GM21825 (cell line): ENCODE data around the gene CIZ1.
A peak's percentile ranks its signal among the peaks of the same experiment; 100 is the strongest.
"Not testable (repeated sequence)": the region's sequence is repeated elsewhere in the genome, so short reads cannot be mapped to it uniquely, and the experiment has no call there.

ENCODE experiments used
- ATAC-seq: cut with Tn5 transposase; IDR thresholded peaks from one replicate; pipeline ENCODE4 v1.9.1; 2021; ENCODE audit warnings: mild to moderate bottlenecking, moderate library complexity; ENCODE audit not compliant: unreplicated experiment

CIZ1 gene

GRCh38 chr9:128192601-128193371, 1.4 kb upstream of the CIZ1 start:
- ATAC-seq = peak; percentile 51

DNA sequence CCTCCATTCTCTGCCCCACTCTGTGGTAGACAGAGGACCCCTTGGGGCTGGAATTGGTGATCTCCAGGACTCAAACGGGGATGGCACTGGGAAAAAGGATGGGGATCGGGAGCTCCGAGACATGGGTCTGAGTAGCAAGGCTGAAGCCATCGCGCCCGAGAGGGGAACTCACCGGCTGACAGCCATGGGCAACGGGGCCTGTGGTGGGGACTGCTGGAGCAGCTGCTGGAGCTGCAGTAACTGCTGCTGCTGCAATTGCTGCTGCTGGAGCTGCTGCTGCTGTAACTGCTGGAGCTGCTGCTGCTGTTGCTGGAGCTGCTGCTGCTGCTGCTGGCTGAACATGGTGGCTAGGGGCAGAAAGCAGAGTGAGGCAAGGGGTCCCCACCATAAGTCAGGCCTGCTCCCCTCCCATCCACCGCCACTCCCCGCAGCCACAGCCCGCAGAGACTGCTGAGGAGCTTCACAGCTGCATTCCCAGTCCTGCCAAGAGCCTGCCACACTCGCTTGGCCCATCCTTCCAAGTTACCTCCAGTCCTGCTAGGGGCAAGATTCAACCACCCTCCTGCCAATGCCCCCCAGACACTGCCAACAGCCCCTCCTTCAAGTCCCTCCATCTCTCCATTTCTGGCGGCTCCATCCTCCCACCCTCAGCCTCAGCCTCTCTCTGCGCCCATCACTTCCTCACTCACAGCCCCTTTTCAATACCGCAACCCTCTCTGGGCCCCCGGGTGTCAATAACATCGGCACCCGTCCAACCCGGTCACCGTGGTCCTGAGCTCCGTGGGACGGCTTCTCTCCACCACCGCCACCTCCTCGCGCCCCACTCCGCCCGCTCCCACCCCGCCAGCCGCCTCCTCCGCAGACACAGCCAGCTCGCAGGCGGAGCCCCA, 611 bp downstream of the CIZ1 start:
- no peak for ATAC-seq

DNA sequence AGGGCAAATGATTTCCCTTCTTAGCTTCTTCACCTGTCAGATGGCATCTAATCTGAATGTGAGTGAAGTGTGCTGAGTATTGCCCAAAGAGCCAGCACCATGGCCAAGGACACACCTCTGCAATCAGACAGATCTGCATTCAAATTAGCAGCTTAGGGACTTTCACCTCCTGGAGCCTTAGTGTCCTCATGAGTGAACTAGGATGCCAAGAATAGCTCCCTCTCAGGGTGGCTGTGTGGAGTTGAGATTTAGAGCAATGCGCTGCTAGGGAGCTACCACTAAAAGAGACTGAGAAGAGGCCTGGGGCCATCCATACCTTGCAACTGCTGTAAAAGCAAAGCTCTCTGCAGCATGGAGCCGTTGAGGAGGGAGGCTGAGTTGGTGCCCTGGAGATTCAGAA, 1.4 kb downstream of the CIZ1 start:
- no peak for ATAC-seq

DNA sequence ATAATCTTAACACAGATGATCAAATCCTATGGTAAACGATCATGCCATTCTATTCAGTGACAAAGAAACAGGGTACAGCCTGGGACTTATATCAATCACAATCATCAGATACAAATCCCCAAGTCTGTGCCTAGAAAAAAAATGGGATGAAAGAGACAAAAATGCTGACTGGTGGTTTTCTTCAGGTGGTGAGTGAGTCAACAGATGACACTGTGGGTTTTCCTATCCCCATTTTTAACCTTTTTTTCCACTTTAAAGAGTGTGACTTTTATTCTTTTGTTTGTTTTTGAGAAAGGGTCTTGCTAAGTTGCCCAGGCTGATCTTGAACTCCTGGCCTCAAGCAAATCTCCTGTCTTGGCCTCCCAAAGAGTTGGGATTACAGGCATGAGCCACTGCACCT, 3.2 kb downstream of the CIZ1 start:
- no peak for ATAC-seq

DNA sequence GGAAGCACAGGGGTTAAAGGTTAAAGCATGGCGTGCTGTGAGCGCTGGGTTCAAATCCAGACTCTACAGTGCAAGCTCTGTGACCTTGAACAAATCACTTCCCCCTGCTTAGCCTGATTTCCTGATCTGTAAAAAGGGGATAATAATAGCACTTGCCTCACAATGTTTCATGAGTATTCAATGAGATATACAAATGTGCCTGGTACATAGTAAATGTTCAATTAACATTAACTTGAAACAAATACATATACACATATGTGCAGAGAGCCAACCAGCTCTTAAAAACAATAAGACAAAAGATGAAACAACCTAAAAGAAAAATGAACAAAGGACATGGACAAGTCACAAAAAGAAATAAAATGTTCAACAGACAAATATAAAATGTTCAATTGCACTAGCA, 4.0 kb downstream of the CIZ1 start:
- ATAC-seq = no peak

DNA sequence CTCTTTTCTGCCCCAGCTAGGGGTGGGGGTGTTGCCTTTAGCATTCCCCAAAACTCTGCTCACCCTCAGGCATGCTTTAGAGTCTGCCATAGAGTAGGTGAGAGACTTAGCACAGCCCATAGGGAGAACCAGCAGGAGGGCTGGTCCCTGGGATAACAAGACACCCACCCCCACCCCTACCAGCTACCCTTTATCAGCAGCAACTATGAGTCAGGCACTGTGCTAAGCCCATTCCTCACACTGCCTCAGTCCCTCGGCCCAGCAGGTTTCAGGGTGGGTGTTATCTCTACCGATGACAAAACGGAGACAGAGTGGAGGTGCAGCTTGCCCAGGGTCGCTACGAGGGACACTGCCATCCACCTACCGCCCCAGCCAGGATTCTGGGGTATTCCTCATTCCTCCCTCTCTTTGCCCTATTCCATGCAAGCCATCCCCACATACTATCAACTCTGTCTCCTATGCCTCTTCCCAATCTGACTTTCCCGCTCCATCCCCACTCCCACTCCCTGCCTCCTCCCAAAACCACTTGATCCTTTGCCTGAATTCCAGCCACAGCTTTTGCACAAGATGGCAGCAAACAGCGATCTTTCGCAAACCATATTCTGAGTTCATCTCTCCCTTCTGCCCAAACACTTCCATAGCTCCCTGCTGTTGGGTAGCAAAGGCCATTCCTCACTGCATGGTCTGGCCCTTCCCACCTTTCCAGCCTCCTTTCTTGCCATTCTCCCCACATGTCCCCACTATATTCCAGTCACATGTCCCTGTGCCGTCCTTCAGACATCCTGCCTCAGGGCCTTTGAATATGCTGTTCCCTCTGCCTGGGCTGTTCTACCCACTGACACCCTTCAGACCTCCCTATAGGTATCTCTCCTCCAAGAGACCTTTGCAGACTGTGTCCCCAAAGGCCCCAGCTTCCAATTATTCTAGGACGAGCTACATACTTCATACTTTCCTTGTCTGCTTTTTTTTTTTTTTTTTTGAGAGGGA, 5.1 kb downstream of the CIZ1 start:
- ATAC-seq = no peak

DNA sequence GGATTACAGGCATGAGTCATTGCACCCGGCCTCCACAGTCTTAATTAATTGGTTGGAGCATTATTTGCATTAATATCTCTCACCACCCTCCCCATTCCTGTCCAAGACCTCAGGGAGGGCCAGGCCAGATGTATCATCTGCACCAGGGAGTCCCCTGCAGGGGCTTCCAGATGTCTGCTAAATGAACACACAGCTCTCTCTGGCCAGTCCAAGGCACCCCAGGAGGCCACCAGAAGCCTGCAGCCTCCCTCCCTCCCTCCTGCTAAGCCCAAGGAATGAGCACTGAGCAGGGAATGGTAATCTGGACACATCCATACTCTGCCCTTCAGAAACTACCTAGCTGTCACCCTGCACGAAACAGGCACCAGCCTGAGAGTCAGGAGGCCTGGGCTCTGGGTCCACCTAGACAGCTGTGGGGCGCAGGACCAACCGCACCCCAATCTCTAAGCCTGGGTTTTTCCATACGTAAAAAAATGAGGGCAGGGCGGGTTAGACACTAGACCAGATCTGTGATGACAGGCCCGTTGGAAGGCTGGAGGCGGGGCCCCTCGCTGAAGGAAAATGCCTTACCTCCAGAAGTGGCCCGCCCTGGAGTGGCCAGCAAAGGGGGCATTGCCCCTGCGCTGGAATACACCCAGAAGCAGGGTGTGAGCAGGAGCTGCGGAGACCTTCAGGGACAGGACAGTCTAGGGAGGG, 8.3 kb downstream of the CIZ1 start:
- ATAC-seq = no peak

DNA sequence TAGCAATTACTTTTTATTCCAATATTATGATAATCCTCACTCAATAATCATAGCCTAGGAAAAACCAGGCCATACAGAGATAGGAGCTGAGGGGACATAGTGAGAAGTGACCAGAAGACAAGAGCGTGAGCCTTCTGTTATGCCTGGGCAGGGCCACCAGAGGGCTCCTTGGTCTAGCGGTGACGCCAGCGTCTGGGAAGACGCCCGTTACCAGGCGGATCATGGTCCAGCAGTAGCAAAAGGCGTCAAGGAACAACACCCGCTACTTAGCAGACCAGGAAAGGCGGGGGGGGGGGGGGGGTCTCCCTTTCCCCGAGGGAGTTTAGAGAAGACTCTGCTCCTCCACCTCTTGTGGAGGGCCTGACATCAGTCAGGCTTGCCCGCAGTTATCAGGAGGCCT, 9.9 kb downstream of the CIZ1 start:
- ATAC-seq = not testable (repeated sequence)

DNA sequence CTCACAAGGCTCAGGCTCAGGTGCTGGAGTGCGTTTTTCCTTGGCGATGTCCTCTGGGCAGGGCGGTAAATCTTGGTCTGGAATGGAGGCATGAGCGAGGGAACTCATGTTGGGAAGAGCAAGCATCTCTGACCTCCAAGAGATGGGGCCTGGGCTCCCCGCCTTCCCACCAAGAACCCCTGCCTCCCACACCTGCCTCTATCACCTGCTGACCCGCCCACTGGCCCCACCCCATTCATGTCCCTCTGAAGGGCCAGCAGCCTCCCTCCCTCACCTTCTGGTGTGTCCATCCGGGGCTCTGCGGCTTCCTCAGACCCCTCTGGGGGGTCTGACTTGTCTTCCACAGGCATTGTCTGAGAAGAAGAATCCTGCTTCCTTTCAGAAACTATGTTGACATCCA, 10.9 kb downstream of the CIZ1 start:
- ATAC-seq = no peak

DNA sequence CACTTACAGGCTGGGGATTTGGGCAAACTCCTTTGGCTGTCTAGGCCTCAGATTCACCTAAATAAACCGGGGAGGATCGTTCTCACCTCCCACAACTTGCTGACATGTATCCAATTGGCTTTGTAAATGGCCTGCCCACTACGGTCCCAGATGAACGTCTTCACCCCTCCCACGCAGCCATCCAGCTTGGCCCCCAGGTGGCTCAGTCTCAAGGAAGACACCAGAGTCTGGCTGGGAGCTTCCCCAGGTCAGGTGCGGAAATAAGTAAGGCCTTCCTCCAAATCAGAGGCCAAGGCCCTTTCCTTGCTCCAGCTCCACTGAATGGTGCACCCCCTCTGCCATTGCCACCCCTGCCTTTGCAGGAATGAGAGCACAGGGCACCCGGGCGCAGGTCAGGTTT, 11.4 kb downstream of the CIZ1 start:
- ATAC-seq = no peak

- no peak for ATAC-seq
Observed at GRCh38 chr9:128178806-128179431, 12.5 kb downstream of the CIZ1 start.

- ATAC-seq = no peak
Observed at GRCh38 chr9:128175726-128176125, 15.6 kb downstream of the CIZ1 start.

- no peak for ATAC-seq
Observed at GRCh38 chr9:128175102-128175563, 16.2 kb downstream of the CIZ1 start.

- no peak for ATAC-seq
Observed at GRCh38 chr9:128174062-128174461, 17.3 kb downstream of the CIZ1 start.

- no peak for ATAC-seq
Observed at GRCh38 chr9:128169925-128170324, 21.4 kb downstream of the CIZ1 start.

- no peak for ATAC-seq
Observed at GRCh38 chr9:128169492-128169891, 21.9 kb downstream of the CIZ1 start.

DNA sequence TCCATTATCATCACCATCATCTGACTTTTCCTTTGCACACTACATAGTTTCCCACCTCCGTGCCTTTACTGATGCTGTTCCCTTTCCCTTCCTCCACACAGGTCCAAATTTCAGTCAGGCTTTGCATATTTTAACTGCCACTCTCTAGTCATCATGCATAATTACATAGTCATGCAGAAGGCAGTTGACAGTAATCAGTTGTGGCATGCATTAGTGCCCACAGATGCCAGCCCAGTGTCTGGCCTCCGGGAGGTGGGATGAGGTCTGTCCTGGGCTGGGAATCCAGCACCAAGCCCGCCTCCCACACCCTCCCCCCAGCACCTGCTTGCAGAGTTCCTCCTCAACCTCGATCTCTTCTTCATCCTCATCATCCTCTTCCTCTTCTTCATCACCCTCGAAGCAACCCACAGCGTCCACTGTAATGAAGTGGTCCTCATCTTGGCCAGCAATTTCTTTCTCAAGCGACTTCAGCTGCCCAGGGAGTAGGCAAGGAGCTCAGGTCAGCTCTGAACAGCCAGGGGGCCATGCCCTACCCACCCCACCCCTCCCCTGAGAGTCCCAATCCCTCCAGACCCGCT, 22.6 kb downstream of the CIZ1 start:
- no peak for ATAC-seq

DNA sequence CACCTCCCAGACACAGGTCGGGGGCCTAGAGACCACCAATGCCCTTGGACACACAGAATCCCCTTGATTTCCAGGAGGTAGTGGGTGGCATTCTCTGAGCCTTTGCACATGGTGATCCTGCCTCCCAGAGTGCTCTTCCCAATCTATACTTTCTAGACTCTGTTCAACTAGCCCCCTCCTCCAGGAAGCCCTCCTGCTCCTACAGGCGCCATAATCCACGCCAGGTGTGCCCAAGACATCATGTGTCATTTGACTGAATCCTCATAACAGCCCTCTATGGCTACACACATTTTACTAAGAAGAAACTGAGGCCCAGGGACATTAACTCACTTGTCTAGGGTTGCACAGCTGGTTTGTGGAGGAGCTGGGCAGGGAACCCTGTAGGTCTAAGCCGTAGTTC, 24.2 kb downstream of the CIZ1 start:
- no peak for ATAC-seq

- ATAC-seq = no peak
Observed at GRCh38 chr9:128166169-128166568, 25.2 kb downstream of the CIZ1 start.
